K562 (cell line): ENCODE results near the gene PVALEF. TPM values are rescaled to one million over a fixed set of nuclear protein-coding genes. Genes with fewer than 3 reads are reported as not detected.

ENCODE experiments used
- ATAC-seq: fragments of 200-7000 bp; cut with Tn5 transposase; 3 replicates; pipeline ENCODE4 v1.9.1; 2020; ENCODE audit warnings: moderate library complexity
- BruUV-seq: library from RNA; stranded (reverse); fragments of 400-500 nt; replicated peaks from 2 replicates; lab custom pipeline; 2021; lab: Mats Ljungman, UMichigan
- CTCF ChIA-PET: fragments of 300-600 bp; formaldehyde crosslinking; extraction: SDS; loops from one replicate; lab custom pipeline; 2021; ENCODE audit warnings: low intra/inter-chr PET ratio; lab: Yijun Ruan, JAX
- POLR2A ChIA-PET: fragments of 300-600, 350-650 bp; sonication (Branson Sonifier 250); formaldehyde crosslinking; extraction: SDS; loops from one replicate; lab custom pipeline; 2021; ENCODE audit warnings: antibody characterized with exemption, inconsistent platforms; lab: Yijun Ruan, JAX
- DNase-seq, 4 experiments: peaks; one replicate each; pipeline versions ENCODE4 v3.0.0 to v3.0.0-alpha.2; 2011 to 2018; ENCODE audit warnings: low spot score in 3 of 4, mixed read lengths in 3 of 4; ENCODE audit errors: extremely low read depth in 1 of 4
- FAIRE-seq: peaks from 2 replicates; lab custom pipeline; 2011; peaks lifted over from hg19 to GRCh38; lab: Jason Lieb, UNC
- H2AFZ ChIP-seq: 2 replicates; pipeline ENCODE4 v1.6.0; 2011; ENCODE audit warnings: low read depth, low read length, control low read depth, inconsistent platforms
- H3K27ac ChIP-seq: fragments of 200-600 bp; 3 replicates; pipeline ENCODE4 v1.8.0; 2011; ENCODE audit warnings: low read depth, mild to moderate bottlenecking, control low read depth, inconsistent platforms, low read length, moderate library complexity, mixed read lengths; ENCODE audit errors: extremely low read depth
- H3K27me3 ChIP-seq, 2 experiments: fragments of 300-600 bp in 1 of 2; 2 replicates in 1 of 2; 3 replicates in 1 of 2; pipeline versions ENCODE4 v1.6.0 to v1.8.0; 2011; ENCODE audit warnings: inconsistent platforms in 2 of 2, low read length in 2 of 2, mild to moderate bottlenecking in 1 of 2, mixed read lengths in 1 of 2, moderate library complexity in 1 of 2; ENCODE audit not compliant: control insufficient read depth in 2 of 2, insufficient read depth in 2 of 2
- H3K36me3 ChIP-seq: fragments of 300-600 bp; 3 replicates; pipeline ENCODE4 v1.8.0; 2011; ENCODE audit warnings: mild to moderate bottlenecking, low read length, inconsistent platforms; ENCODE audit not compliant: control insufficient read depth, insufficient read depth
- H3K4me1 ChIP-seq, 2 experiments: fragments of 200-600 bp in 1 of 2; replicated peaks in 1 of 2; 2 replicates in 1 of 2; 3 replicates in 1 of 2; pipeline versions ENCODE4 v1.5.1 to v1.8.0; 2011; ENCODE audit warnings: inconsistent platforms in 2 of 2, low read length in 2 of 2, mild to moderate bottlenecking in 1 of 2, mixed read lengths in 1 of 2, moderate library complexity in 1 of 2; ENCODE audit not compliant: control insufficient read depth in 2 of 2, insufficient read depth in 2 of 2
- H3K4me2 ChIP-seq: 2 replicates; pipeline ENCODE4 v1.6.1; 2011; ENCODE audit warnings: low read length, control low read depth, inconsistent platforms, mixed read lengths; ENCODE audit not compliant: insufficient read depth
- H3K4me3 ChIP-seq: fragments of 200-600 bp; sonication (generic), shearing (Covaris generic); 2 replicates; pipeline ENCODE4 v1.5.1; 2016; ENCODE audit warnings: control low read depth, inconsistent platforms
- H3K79me2 ChIP-seq: fragments of 200-600 bp; 3 replicates; pipeline ENCODE4 v1.8.0; 2011; ENCODE audit warnings: low read length, inconsistent platforms; ENCODE audit not compliant: control insufficient read depth, insufficient read depth
- H3K9ac ChIP-seq, 2 experiments: 2 replicates each; pipeline versions ENCODE4 v1.6.0 to v1.6.1; 2011; ENCODE audit warnings: low read depth in 2 of 2, low read length in 2 of 2, control low read depth in 1 of 2, inconsistent platforms in 1 of 2, mild to moderate bottlenecking in 1 of 2, mixed read lengths in 1 of 2; ENCODE audit not compliant: insufficient read depth in 1 of 2
- H3K9me1 ChIP-seq: one replicate; pipeline ENCODE4 v1.6.0; 2011; ENCODE audit warnings: inconsistent platforms, mild to moderate bottlenecking, low read length, moderate library complexity; ENCODE audit not compliant: control insufficient read depth, insufficient read depth
- H3K9me3 ChIP-seq: replicated peaks from 2 replicates; pipeline ENCODE4 v1.5.1; 2011; ENCODE audit warnings: low read depth, low read length, inconsistent platforms; ENCODE audit not compliant: control insufficient read depth, insufficient read depth
- H4K20me1 ChIP-seq: replicated peaks from 2 replicates; pipeline ENCODE4 v1.6.1; 2011; ENCODE audit warnings: low read length, inconsistent platforms, mixed read lengths; ENCODE audit not compliant: control insufficient read depth, insufficient read depth
- CBFB ChIP-seq: sonication (generic); formaldehyde crosslinking; IDR thresholded peaks from 2 replicates; pipeline ENCODE4 v1.4.0; 2020; ENCODE audit warnings: mild to moderate bottlenecking, missing genetic modification reagents
- KLF13 ChIP-seq: fragments of 450-650 bp; IDR thresholded peaks from 2 replicates; pipeline ENCODE4 v1.6.1; 2016; ENCODE audit warnings: missing genetic modification characterization, low read depth, mild to moderate bottlenecking, missing compliant biosample characterization, moderate library complexity, borderline replicate concordance
- NEUROD1 ChIP-seq: fragments of 150-350 bp; IDR thresholded peaks from 2 replicates; pipeline ENCODE4 v1.6.1; 2014; ENCODE audit warnings: borderline replicate concordance, low read length, low read depth; ENCODE audit not compliant: partially characterized antibody
- PHF20 ChIP-seq: fragments of 450-650 bp; IDR thresholded peaks from 2 replicates; pipeline ENCODE4 v1.6.1; 2018; ENCODE audit not compliant: partially characterized antibody
- SETDB1 ChIP-seq: IDR thresholded peaks from one replicate; pipeline ENCODE4 v1.6.1; 2012; ENCODE audit warnings: low read length, control low read depth, inconsistent platforms
- TGIF2 ChIP-seq: sonication (generic); formaldehyde crosslinking; IDR thresholded peaks from 2 replicates; pipeline ENCODE4 v1.8.1; 2022; ENCODE audit warnings: mild to moderate bottlenecking, missing genetic modification reagents, moderate library complexity
- ZKSCAN1 ChIP-seq: fragments of 150-350 bp; IDR thresholded peaks from 2 replicates; pipeline ENCODE4 v1.6.1; 2016; ENCODE audit warnings: low read depth, low read length
- ZNF507 ChIP-seq: conservative IDR thresholded peaks from 2 replicates; pipeline ENCODE4 v1.6.1; 2017; ENCODE audit warnings: missing genetic modification characterization, missing compliant biosample characterization
- WGBS: fragments of 100-300 bp; shearing (Covaris generic); methylation state at CpG from one replicate; pipeline ENCODE4 v1.1.6; 2016; ENCODE audit warnings: low coverage, mixed read lengths; ENCODE audit not compliant: insufficient coverage; ENCODE audit errors: missing lambda C conversion rate; 5-methylcytosine and 5-hydroxymethylcytosine counted together
- in situ Hi-C: fragments of 300-500 bp; cut with MboI; formaldehyde crosslinking; loops from 4 replicates; pipeline ENCODE4 v1.15.0; 2018; ENCODE audit warnings: inconsistent platforms, mixed read lengths
- intact Hi-C: fragments of 100-400 bp; cut with micrococcal nuclease; formaldehyde crosslinking; loops from 2 replicates; pipeline ENCODE4 v1.14.2; 2022
- polyA plus RNA-seq, 8 experiments: library from polyadenylated mRNA; depleted of rRNA in 4 of 8; stranded (reverse) in 5 of 8; unstranded in 3 of 8; fragments of >200 nt; fragmentation: Nextera tagmentation in 2 of 8; fragmentation: Illumina TruSeq in 1 of 8; extraction: Ambion mirVana in 2 of 8; extraction: Trizol in 1 of 8; gene quantifications; 2 replicates each; pipeline versions ENCODE4 v1.2.1 to v1.2.3, GENCODE V29; 2011 to 2014; ENCODE audit warnings: inconsistent platforms in 1 of 8, missing spikeins in 1 of 8
- total RNA-seq, 7 experiments: library from RNA; depleted of rRNA in 6 of 7; stranded (reverse); fragments of >200 nt in 6 of 7; fragmentation: Illumina TruSeq in 2 of 7; extraction: Trizol in 2 of 7; gene quantifications; 2 replicates each; pipeline versions ENCODE4 v1.2.1 to v1.2.3, GENCODE V29; 2011 to 2021; ENCODE audit warnings: low replicate concordance in 1 of 7

Gene PVALEF
- total and polyA plus RNA-seq, 9 of the 15 experiments (the other 6 are each of a cell fraction or from before 2014, with no cell fraction given): not detected

DNA sequence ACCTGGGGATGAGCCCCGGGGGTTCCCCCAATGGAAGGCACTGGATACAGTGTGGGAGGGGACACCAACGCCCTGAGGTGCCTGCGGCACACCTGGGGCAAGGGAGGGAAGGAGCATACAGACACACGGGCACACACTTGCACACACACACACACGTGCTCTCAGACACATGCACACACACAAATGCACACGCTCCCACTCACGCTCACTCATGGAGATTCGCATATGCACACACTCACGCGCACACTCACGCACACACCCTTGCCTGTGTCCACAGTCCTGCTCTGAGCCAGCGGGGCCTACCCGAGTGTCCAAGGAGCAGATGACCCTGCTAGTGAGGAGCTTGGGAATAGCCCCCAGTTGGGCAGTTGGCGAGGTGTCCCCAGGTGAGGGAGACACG, 16.7 kb upstream of the PVALEF start:
- H3K36me3 ChIP-seq: no peaks in the 10 kb centered on the region
- intact Hi-C loops: no loop called here
- no peak overlapping the region for H3K9ac ChIP-seq
- H3K4me3 ChIP-seq: no peak overlapping the region
- H3K27me3 ChIP-seq: peaks cover 14 to 47% of the 10 kb centered on the region in 2 experiments; a peak in 4 of 5 replicates
- no peaks in the 10 kb centered on the region for H3K9me1 ChIP-seq
- no TSS peak for BruUV-seq
- H3K4me1 ChIP-seq: peaks cover 6 to 27% of the 10 kb centered on the region in 2 experiments; a peak in 3 of 5 replicates
- FAIRE-seq: no peak
- in situ Hi-C loops: loop anchor here (25.0 kb wide), 1 partner anchor 89 kb away; the partner anchor contains the start of genes NDUFAF8 and TEPSIN
- no peak overlapping the region for H2AFZ ChIP-seq
- POLR2A ChIA-PET: interaction anchor here (0.5 to 0.6 kb wide), 3 partner anchors 48 to 137 kb away, joined by 3 read pairs; no protein-coding TSS in a partner anchor
- TF ChIP-seq PHF20 (no peak), ZKSCAN1 (no peak), TGIF2 (CRISPR knock-in tag) (no peak), NEUROD1 (no peak), ZNF507 (tag) (no peak), CBFB (CRISPR knock-in tag) (no peak), SETDB1 (no peak), KLF13 (tag) (no peak)
- H4K20me1 ChIP-seq: no peaks in the 10 kb centered on the region
- 22% methylated on average over 14 of the region's 15 CpGs for WGBS
- CTCF ChIA-PET: no interaction called here
- ATAC-seq: no peak
- no peak overlapping the region for H3K27ac ChIP-seq
- no peak overlapping the region for H3K4me2 ChIP-seq
- H3K79me2 ChIP-seq: no peaks in the 10 kb centered on the region
- H3K9me3 ChIP-seq: no peaks in the 10 kb centered on the region
- DNase-seq: no peak
